Transverse colon (tissue), 3 donors: Measurements from ENCODE around the gene MTG2.

Experiments
- CTCF ChIP-seq, 5 experiments: fragments of 200-600 bp in 3 of 5; fragments of 450-650 bp in 2 of 5; sonication (generic) in 3 of 5; IDR thresholded peaks; 1 replicate in 2 of 5; 2 replicates in 3 of 5; pipeline ENCODE4 v1.5.1; 2016 to 2017; ENCODE audit warnings: antibody characterized with exemption in 5 of 5, inconsistent platforms in 3 of 5, mild to moderate bottlenecking in 2 of 5, moderate library complexity in 1 of 5
- EP300 ChIP-seq: sonication (generic); formaldehyde crosslinking; IDR thresholded peaks from one replicate; pipeline ENCODE4 v1.6.1; 2017; ENCODE audit warnings: antibody characterized with exemption, low read depth
- POLR2A ChIP-seq: fragments of 450-650 bp; IDR thresholded peaks from one replicate; pipeline ENCODE4 v1.6.1; 2016; ENCODE audit warnings: antibody characterized with exemption, mild to moderate bottlenecking, moderate library complexity

DNA sequence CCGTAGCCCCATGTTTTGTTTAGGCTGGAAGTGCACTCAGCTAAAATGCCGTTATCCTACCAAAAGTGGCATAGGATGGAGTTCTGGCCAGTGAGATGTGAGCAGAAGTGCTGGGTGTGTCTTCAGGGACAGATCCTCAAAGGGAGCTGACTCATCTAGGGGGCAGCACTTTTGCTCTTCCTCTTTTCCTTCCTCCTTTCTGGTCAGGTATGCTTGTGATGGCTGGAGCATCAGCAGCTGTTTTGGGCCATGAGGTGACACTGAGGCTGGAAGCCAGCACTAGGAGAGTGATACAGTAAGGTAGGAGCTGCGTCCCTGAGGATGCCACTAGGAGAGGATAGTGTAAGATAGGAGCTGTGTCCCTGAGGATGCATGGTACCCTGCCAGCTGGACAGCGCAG lies 50.9 kb downstream of the MTG2 start:
- no peak for TF ChIP-seq CTCF (IDR thresholded peaks at IDR 0.05)
- TF ChIP-seq POLR2A = no peak
- no peak for TF ChIP-seq EP300
